DND-41 (cell line): ENCODE measurements around the gene MFRP.

Experiments used
- ATAC-seq: fragments of 200-7000 bp; cut with Tn5 transposase; 3 replicates; pipeline ENCODE4 v1.9.1; 2021; ENCODE audit warnings: low read depth; ENCODE audit not compliant: insufficient read depth
- DNase-seq: peaks from one replicate; pipeline ENCODE4 v3.0.0-alpha.2; 2020
- H2AFZ ChIP-seq: 2 replicates; pipeline ENCODE4 v1.6.0; 2012; ENCODE audit warnings: low read depth, low read length
- H3K27ac ChIP-seq: 2 replicates; pipeline ENCODE4 v1.5.1; 2012; ENCODE audit warnings: low read length, inconsistent platforms
- H3K27me3 ChIP-seq: fragments of 200-600 bp; sonication (generic); 2 replicates; pipeline ENCODE4 v1.6.0; 2012; ENCODE audit warnings: low read length, mild to moderate bottlenecking, inconsistent platforms; ENCODE audit not compliant: insufficient read depth, poor library complexity
- H3K36me3 ChIP-seq: 2 replicates; pipeline ENCODE4 v1.5.1; 2012; ENCODE audit warnings: low read length, inconsistent platforms; ENCODE audit not compliant: insufficient read depth
- H3K4me1 ChIP-seq: 2 replicates; pipeline ENCODE4 v1.5.1; 2012; ENCODE audit warnings: mild to moderate bottlenecking, low read length; ENCODE audit not compliant: insufficient read depth
- H3K4me2 ChIP-seq: 2 replicates; pipeline ENCODE4 v1.6.0; 2012; ENCODE audit warnings: mild to moderate bottlenecking, moderate library complexity, low read length, inconsistent platforms; ENCODE audit not compliant: insufficient read depth
- H3K4me3 ChIP-seq, 2 experiments: fragments of 200-600 bp in 1 of 2; shearing (Covaris generic) in 1 of 2; 2 replicates each; pipeline ENCODE4 v1.5.1; 2012 to 2016; ENCODE audit warnings: inconsistent platforms in 2 of 2, low read length in 2 of 2, mild to moderate bottlenecking in 2 of 2, low read depth in 1 of 2, moderate library complexity in 1 of 2
- H3K79me2 ChIP-seq: 2 replicates; pipeline ENCODE4 v1.6.0; 2012; ENCODE audit warnings: low read length, inconsistent platforms; ENCODE audit not compliant: insufficient read depth
- H3K9ac ChIP-seq: 2 replicates; pipeline ENCODE4 v1.6.0; 2012; ENCODE audit warnings: low read depth, mild to moderate bottlenecking, inconsistent platforms, low read length, moderate library complexity
- H3K9me3 ChIP-seq: 2 replicates; pipeline ENCODE4 v1.5.1; 2012; ENCODE audit warnings: low read length, moderate library complexity, mild to moderate bottlenecking, inconsistent platforms; ENCODE audit not compliant: insufficient read depth, severe bottlenecking
- H4K20me1 ChIP-seq: 2 replicates; pipeline ENCODE4 v1.6.0; 2012; ENCODE audit warnings: low read length; ENCODE audit not compliant: insufficient read depth
- CTCF ChIP-seq: IDR thresholded peaks from 2 replicates; pipeline ENCODE4 v1.5.1; 2012; ENCODE audit warnings: borderline replicate concordance, low read length, moderate library complexity, mild to moderate bottlenecking; ENCODE audit not compliant: poor library complexity, severe bottlenecking; ENCODE audit errors: extremely low read depth
- EZH2 ChIP-seq: IDR thresholded peaks from 3 replicates; pipeline ENCODE4 v1.6.1; 2012; ENCODE audit warnings: borderline replicate concordance, low read depth, mild to moderate bottlenecking, moderate library complexity, low read length, inconsistent platforms; ENCODE audit not compliant: severe bottlenecking

MFRP gene

GRCh38 chr11:119365071-119365591 is 18.6 kb upstream of the MFRP start:
- H2AFZ ChIP-seq, result no peak overlapping the region
- no peak overlapping the region for H3K4me3 ChIP-seq
- H3K9ac ChIP-seq, result no peak overlapping the region
- no peak overlapping the region for H3K27ac ChIP-seq
- no peaks in the 10 kb centered on the region for H3K9me3 ChIP-seq
- H3K4me2 ChIP-seq, result no peak overlapping the region
- no peak for DNase-seq
- H3K27me3 ChIP-seq, result peaks cover 24% of the 10 kb centered on the region
- H3K36me3 ChIP-seq, result no peaks in the 10 kb centered on the region
- no peaks in the 10 kb centered on the region for H3K4me1 ChIP-seq
- no peak for ATAC-seq
- TF ChIP-seq CTCF, result no peak
- no peak for TF ChIP-seq EZH2
- H4K20me1 ChIP-seq, result no peaks in the 10 kb centered on the region
- no peaks in the 10 kb centered on the region for H3K79me2 ChIP-seq

- Histone ChIP-seq H3K9me3 (no peaks in the 10 kb centered on the region), H3K27me3 (peaks cover 26% of the 10 kb centered on the region), H3K4me1 (no peaks in the 10 kb centered on the region), H3K4me2 (no peak overlapping the region), H3K9ac (no peak overlapping the region), H3K36me3 (no peaks in the 10 kb centered on the region), H3K27ac (no peak overlapping the region), H3K4me3 (no peak overlapping the region), H3K79me2 (no peaks in the 10 kb centered on the region), H2AFZ (no peak overlapping the region), H4K20me1 (no peaks in the 10 kb centered on the region)
- TF ChIP-seq CTCF (no peak), EZH2 (no peak)
- ATAC-seq (no peak), DNase-seq (no peak)
Observed at GRCh38 chr11:119363851-119364590, 17.5 kb upstream of the MFRP start.

GRCh38 chr11:119363081-119363850 is 16.8 kb upstream of the MFRP start:
- Histone ChIP-seq H3K9me3 (no peaks in the 10 kb centered on the region), H3K4me3 (no peak overlapping the region), H3K27ac (no peak overlapping the region), H3K4me1 (no peaks in the 10 kb centered on the region), H3K27me3 (peaks cover 25% of the 10 kb centered on the region), H2AFZ (no peak overlapping the region), H4K20me1 (no peaks in the 10 kb centered on the region), H3K4me2 (no peak overlapping the region), H3K9ac (no peak overlapping the region), H3K79me2 (no peaks in the 10 kb centered on the region), H3K36me3 (no peaks in the 10 kb centered on the region)
- TF ChIP-seq CTCF (no peak), EZH2 (no peak)
- ATAC-seq (no peak), DNase-seq (no peak)
